Activated naive CD4-positive, alpha-beta T cell treated with anti-CD3 and anti-CD28 coated beads, Interleukin-2, amount 10 ng/mL, durations not matched to agents 7 days and 5 days (primary cell): ENCODE data around the gene TOE1.
"Not testable (repeated sequence)": the region's sequence is repeated elsewhere in the genome, so short reads cannot be mapped to it uniquely, and the experiment has no call there.

Source experiments
- CTCF ChIA-PET: fragments of 350-600 bp; sonication (Branson Sonifier 250); formaldehyde crosslinking; loops from one replicate; lab custom pipeline; 2021; ENCODE audit warnings: antibody characterized with exemption; lab: Charles Lee
- DNase-seq: peaks from one replicate; pipeline ENCODE4 v3.0.0-alpha.2; 2020
- H3K27ac Mint-ChIP-seq: one replicate; pipeline ENCODE4 v1.8.0; 2021; ENCODE audit warnings: mild to moderate bottlenecking, moderate library complexity, mixed read lengths
- H3K27me3 Mint-ChIP-seq: one replicate; pipeline ENCODE4 v1.8.0; 2021; ENCODE audit warnings: mild to moderate bottlenecking, mixed read lengths
- H3K36me3 Mint-ChIP-seq: one replicate; pipeline ENCODE4 v1.8.0; 2021; ENCODE audit warnings: mixed read lengths
- H3K4me1 Mint-ChIP-seq: one replicate; pipeline ENCODE4 v1.8.0; 2021; ENCODE audit warnings: mixed read lengths
- H3K4me3 Mint-ChIP-seq: one replicate; pipeline ENCODE4 v1.8.0; 2021; ENCODE audit warnings: mild to moderate bottlenecking, moderate library complexity, mixed read lengths
- H3K9me3 Mint-ChIP-seq: one replicate; pipeline ENCODE4 v1.8.0; 2021; ENCODE audit warnings: mixed read lengths

Gene TOE1

GRCh38 chr1:45380125-45380524 is 40.2 kb downstream of the TOE1 start:
- H3K27ac Mint-ChIP-seq, result no peak overlapping the region
- H3K4me3 Mint-ChIP-seq, result no peak overlapping the region
- no peak for DNase-seq
- no peaks in the 10 kb centered on the region for H3K27me3 Mint-ChIP-seq
- CTCF ChIA-PET, result no interaction called here
- H3K4me1 Mint-ChIP-seq, result no peaks in the 10 kb centered on the region
- no peaks in the 10 kb centered on the region for H3K9me3 Mint-ChIP-seq
- no peaks in the 10 kb centered on the region for H3K36me3 Mint-ChIP-seq

GRCh38 chr1:45380730-45381129 is 40.8 kb downstream of the TOE1 start:
- Mint-ChIP-seq H3K4me3 (no peak overlapping the region), H3K27ac (no peak overlapping the region), H3K36me3 (no peaks in the 10 kb centered on the region), H3K4me1 (no peaks in the 10 kb centered on the region), H3K9me3 (no peaks in the 10 kb centered on the region), H3K27me3 (no peaks in the 10 kb centered on the region)
- DNase-seq, result no peak
- CTCF ChIA-PET, result no interaction called here

- H3K27me3 Mint-ChIP-seq, result no peaks in the 10 kb centered on the region
- H3K4me3 Mint-ChIP-seq, result no peak overlapping the region
- H3K4me1 Mint-ChIP-seq, result no peaks in the 10 kb centered on the region
- no peak for DNase-seq
- CTCF ChIA-PET, result no interaction called here
- H3K27ac Mint-ChIP-seq, result no peak overlapping the region
- no peaks in the 10 kb centered on the region for H3K36me3 Mint-ChIP-seq
- no peaks in the 10 kb centered on the region for H3K9me3 Mint-ChIP-seq
Measured at GRCh38 chr1:45381243-45381642, 41.3 kb downstream of the TOE1 start.

DNA sequence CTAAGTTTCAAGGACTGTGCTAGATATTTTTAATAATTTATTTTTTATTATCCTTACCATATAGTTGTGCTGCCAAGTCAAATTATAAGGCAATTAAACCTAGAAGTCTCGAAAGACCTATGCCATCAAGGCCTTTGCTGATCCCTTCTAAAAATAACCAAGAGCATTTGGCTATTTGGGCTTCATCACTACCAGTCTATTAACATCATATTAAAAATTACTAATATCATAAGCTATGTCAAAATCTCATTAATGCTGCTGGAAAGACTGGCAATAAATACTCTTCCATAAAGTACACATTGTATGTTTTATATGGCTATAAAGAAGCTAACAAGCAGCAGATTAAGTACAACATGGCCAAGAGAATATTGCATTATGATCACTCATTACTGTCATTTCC is 43.2 kb downstream of the TOE1 start:
- CTCF ChIA-PET, result no interaction called here
- Mint-ChIP-seq H3K36me3 (no peaks in the 10 kb centered on the region), H3K27me3 (no peaks in the 10 kb centered on the region), H3K27ac (no peak overlapping the region), H3K4me3 (no peak overlapping the region), H3K9me3 (no peaks in the 10 kb centered on the region), H3K4me1 (no peaks in the 10 kb centered on the region)
- no peak for DNase-seq

DNA sequence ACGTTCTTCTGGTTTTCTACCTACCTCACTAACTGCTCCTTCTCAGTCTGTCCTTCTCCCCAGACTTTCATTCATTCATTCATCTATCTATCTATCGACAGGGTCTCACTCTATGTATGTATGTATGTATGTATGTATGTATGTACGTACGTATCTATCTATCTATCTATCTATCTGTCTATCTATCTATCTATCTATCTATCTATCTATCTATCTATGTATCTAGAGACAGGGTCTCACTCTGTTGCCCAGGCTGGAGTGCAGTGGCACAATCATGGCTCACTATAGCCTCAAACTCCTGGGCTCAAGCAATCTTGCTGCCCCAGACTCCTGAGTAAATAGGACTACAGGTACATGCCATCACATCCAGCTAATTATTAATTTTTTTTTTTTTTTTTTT is 44.2 kb downstream of the TOE1 start:
- H3K9me3 Mint-ChIP-seq, DNase-seq, H3K36me3 Mint-ChIP-seq, H3K4me3 Mint-ChIP-seq, H3K27ac Mint-ChIP-seq, CTCF ChIA-PET, H3K27me3 Mint-ChIP-seq, H3K4me1 Mint-ChIP-seq: not testable (repeated sequence)

DNA sequence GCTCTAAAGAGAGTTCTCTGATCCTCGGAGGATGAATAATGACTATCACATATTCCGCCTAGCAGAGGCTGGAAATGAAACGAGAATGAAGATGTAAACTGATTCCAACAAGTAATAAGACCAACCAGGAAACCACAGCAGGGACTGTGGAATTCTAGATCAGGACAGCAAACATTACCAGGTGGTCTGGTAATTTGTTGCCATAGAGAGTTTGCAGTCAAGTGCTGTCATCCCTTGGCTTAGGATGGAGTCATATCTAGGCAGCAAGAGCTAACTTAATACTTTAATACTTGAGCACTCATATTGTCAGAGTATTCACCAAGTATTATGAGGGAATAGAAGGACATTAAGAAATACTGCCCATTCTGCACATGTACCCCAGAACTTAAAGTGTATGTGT is 45.3 kb downstream of the TOE1 start:
- Mint-ChIP-seq H3K9me3 (no peaks in the 10 kb centered on the region), H3K4me3 (no peak overlapping the region), H3K27ac (no peak overlapping the region), H3K4me1 (no peaks in the 10 kb centered on the region), H3K36me3 (no peaks in the 10 kb centered on the region), H3K27me3 (no peaks in the 10 kb centered on the region)
- CTCF ChIA-PET, result no interaction called here
- DNase-seq, result no peak

GRCh38 chr1:45386219-45386618 is 46.2 kb downstream of the TOE1 start:
- H3K4me3 Mint-ChIP-seq, result no peak overlapping the region
- no peak for DNase-seq
- H3K9me3 Mint-ChIP-seq, result no peaks in the 10 kb centered on the region
- H3K27me3 Mint-ChIP-seq, result no peaks in the 10 kb centered on the region
- no peaks in the 10 kb centered on the region for H3K36me3 Mint-ChIP-seq
- H3K4me1 Mint-ChIP-seq, result no peaks in the 10 kb centered on the region
- H3K27ac Mint-ChIP-seq, result no peak overlapping the region
- CTCF ChIA-PET, result no interaction called here
